ENCODE measurements around the gene ZNF544. TPM values are rescaled to one million over a fixed set of nuclear protein-coding genes. Genes with fewer than 3 reads are reported as not detected.

The ZNF544 gene
- polyA plus RNA-seq, 1 donor from 2014 or later, result 22.7 TPM

DNA sequence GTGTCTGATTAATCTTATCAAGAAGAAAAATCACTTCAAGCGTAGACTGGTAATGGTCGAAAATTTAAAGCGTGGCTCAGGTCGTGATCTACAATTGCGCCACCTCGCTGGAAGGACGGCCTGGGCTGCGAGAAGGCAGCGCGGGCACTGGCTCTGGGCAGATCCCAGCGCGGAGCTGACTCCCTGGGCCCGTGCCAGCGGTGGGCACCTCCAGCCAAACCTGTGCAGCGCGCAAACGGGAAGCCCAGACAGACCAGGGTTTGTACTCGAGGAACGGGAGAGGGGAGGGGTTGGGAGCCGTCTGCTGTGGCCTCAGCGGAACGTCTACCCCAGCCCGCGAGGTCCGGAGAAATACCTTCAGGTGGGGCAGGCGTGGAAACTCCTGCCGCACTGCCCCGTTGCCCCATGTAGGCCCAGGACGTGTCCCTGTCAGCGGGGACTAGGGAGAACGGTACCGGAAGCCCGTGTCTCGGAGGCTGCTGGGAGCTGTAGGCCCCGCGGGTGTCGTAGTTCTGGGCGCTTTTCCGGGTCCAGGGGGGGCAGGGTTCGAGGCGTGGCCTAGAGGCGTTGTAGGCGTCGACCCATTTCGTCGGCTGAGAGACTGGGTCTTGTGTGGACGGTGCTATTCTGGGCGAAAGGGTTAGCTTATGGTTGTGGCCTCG lies 24.8 kb upstream of the ZNF544 start:
- Histone ChIP-seq H3K4me3 (ENCODE audit: low read length) (no peak overlapping the region), H3K9me2 (ENCODE audit: insufficient read depth, low read length) (no peaks in the 10 kb centered on the region), H2AFZ (ENCODE audit: low read depth, low read length) (no peak overlapping the region), H3K36me3 (ENCODE audit: insufficient read depth, low read length) (peaks cover 58% of the 10 kb centered on the region), H3K27me3 (ENCODE audit: insufficient read depth, low read depth, low read length) (no peaks in the 10 kb centered on the region), H4K20me1 (ENCODE audit: insufficient read depth) (no peaks in the 10 kb centered on the region), H3K79me2 (replicated peaks; ENCODE audit: insufficient read depth, low read length) (no peaks in the 10 kb centered on the region), H3K9me3 (ENCODE audit: low read length) (peaks cover 80% of the 10 kb centered on the region), H3K9ac (ENCODE audit: low read length) (no peak overlapping the region), H3K4me2 (ENCODE audit: low read length) (no peak overlapping the region), H3F3A (ENCODE audit: insufficient read depth, low read length, poor library complexity, severe bottlenecking) (no peaks in the 10 kb centered on the region), H3K27ac (ENCODE audit: low read length) (no peak overlapping the region)
- no peak for TF ChIP-seq TAF1 (IDR thresholded peaks at IDR 0.05; ENCODE audit: low read depth)

DNA sequence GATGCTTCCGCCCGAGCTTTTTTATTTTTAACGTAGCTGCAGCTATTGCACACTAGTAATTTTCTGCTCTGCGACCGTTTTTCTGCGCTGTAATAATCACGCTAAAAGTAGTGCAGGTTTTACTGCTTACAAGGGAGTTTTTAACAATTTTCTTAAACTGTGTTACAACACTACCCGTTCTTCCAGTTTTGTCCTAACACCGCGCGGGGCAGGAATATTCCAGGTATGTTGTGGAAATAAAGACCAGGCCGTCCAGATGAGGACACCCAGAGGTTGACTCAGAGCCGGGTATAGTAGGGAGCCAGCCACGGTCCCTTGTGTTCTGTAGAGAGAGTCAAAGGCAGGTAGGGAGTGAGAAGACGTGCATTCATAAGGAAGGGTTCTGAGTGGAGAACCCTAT lies 24.1 kb upstream of the ZNF544 start:
- Histone ChIP-seq H3K27me3 (ENCODE audit: insufficient read depth, low read depth, low read length) (no peaks in the 10 kb centered on the region), H3K36me3 (ENCODE audit: insufficient read depth, low read length) (peaks cover 60% of the 10 kb centered on the region), H3K4me3 (ENCODE audit: low read length) (no peak overlapping the region), H3K9ac (ENCODE audit: low read length) (no peak overlapping the region), H3K27ac (ENCODE audit: low read length) (no peak overlapping the region), H3K79me2 (replicated peaks; ENCODE audit: insufficient read depth, low read length) (no peaks in the 10 kb centered on the region), H3K4me2 (ENCODE audit: low read length) (no peak overlapping the region), H3F3A (ENCODE audit: insufficient read depth, low read length, poor library complexity, severe bottlenecking) (no peaks in the 10 kb centered on the region), H3K9me3 (ENCODE audit: low read length) (peaks cover 85% of the 10 kb centered on the region), H4K20me1 (ENCODE audit: insufficient read depth) (no peaks in the 10 kb centered on the region), H2AFZ (ENCODE audit: low read depth, low read length) (no peak overlapping the region), H3K9me2 (ENCODE audit: insufficient read depth, low read length) (no peaks in the 10 kb centered on the region)
- TF ChIP-seq SMC3 (conservative IDR thresholded peaks at IDR 0.05; ENCODE audit: poor library complexity) (no peak), EZH2 (IDR thresholded peaks at IDR 0.05; ENCODE audit: borderline replicate concordance, insufficient read depth, low read length, poor library complexity, severe bottlenecking) (no peak), POLR2AphosphoS5 (IDR thresholded peaks at IDR 0.05) (no peak), MXI1 (conservative IDR thresholded peaks at IDR 0.05; ENCODE audit: poor library complexity, severe bottlenecking) (no peak), EP300 (conservative IDR thresholded peaks at IDR 0.05; ENCODE audit: poor library complexity, severe bottlenecking) (no peak), RAD21 (conservative IDR thresholded peaks at IDR 0.05) (no peak), TAF1 (IDR thresholded peaks at IDR 0.05; ENCODE audit: low read depth) (no peak)
- TF ChIP-seq, protein P1, sequence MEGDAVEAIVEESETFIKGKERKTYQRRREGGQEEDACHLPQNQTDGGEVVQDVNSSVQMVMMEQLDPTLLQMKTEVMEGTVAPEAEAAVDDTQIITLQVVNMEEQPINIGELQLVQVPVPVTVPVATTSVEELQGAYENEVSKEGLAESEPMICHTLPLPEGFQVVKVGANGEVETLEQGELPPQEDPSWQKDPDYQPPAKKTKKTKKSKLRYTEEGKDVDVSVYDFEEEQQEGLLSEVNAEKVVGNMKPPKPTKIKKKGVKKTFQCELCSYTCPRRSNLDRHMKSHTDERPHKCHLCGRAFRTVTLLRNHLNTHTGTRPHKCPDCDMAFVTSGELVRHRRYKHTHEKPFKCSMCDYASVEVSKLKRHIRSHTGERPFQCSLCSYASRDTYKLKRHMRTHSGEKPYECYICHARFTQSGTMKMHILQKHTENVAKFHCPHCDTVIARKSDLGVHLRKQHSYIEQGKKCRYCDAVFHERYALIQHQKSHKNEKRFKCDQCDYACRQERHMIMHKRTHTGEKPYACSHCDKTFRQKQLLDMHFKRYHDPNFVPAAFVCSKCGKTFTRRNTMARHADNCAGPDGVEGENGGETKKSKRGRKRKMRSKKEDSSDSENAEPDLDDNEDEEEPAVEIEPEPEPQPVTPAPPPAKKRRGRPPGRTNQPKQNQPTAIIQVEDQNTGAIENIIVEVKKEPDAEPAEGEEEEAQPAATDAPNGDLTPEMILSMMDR (IDR thresholded peaks at IDR 0.05; ENCODE audit: poor library complexity, severe bottlenecking), result no peak
- TF ChIP-seq, protein P2, sequence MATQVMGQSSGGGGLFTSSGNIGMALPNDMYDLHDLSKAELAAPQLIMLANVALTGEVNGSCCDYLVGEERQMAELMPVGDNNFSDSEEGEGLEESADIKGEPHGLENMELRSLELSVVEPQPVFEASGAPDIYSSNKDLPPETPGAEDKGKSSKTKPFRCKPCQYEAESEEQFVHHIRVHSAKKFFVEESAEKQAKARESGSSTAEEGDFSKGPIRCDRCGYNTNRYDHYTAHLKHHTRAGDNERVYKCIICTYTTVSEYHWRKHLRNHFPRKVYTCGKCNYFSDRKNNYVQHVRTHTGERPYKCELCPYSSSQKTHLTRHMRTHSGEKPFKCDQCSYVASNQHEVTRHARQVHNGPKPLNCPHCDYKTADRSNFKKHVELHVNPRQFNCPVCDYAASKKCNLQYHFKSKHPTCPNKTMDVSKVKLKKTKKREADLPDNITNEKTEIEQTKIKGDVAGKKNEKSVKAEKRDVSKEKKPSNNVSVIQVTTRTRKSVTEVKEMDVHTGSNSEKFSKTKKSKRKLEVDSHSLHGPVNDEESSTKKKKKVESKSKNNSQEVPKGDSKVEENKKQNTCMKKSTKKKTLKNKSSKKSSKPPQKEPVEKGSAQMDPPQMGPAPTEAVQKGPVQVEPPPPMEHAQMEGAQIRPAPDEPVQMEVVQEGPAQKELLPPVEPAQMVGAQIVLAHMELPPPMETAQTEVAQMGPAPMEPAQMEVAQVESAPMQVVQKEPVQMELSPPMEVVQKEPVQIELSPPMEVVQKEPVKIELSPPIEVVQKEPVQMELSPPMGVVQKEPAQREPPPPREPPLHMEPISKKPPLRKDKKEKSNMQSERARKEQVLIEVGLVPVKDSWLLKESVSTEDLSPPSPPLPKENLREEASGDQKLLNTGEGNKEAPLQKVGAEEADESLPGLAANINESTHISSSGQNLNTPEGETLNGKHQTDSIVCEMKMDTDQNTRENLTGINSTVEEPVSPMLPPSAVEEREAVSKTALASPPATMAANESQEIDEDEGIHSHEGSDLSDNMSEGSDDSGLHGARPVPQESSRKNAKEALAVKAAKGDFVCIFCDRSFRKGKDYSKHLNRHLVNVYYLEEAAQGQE (IDR thresholded peaks at IDR 0.05; ENCODE audit: borderline replicate concordance), result no peak

All from neural cell (in vitro differentiated cells).